Neutrophil (primary cell): Measurements from ENCODE around the gene ZMYND10.

Experiments used
- H3K27ac ChIP-seq: fragments of 200-600 bp; sonication (generic); 2 replicates; pipeline ENCODE4 v1.5.1; 2016; ENCODE audit warnings: mild to moderate bottlenecking, moderate library complexity
- H3K27me3 ChIP-seq: fragments of 200-600 bp; sonication (generic); 2 replicates; pipeline ENCODE4 v1.6.0; 2016; ENCODE audit warnings: mild to moderate bottlenecking
- H3K36me3 ChIP-seq: fragments of 200-600 bp; sonication (generic); 2 replicates; pipeline ENCODE4 v1.5.1; 2017
- H3K4me1 ChIP-seq, 2 experiments: fragments of 200-600 bp in 1 of 2; sonication (generic) in 1 of 2; 1 replicate in 1 of 2; 2 replicates in 1 of 2; pipeline versions ENCODE4 v1.5.1 to v1.6.1; 2013 to 2016; ENCODE audit warnings: low read depth in 1 of 2, low read length in 1 of 2, mild to moderate bottlenecking in 1 of 2, moderate library complexity in 1 of 2; ENCODE audit not compliant: control insufficient read depth in 1 of 2, insufficient read depth in 1 of 2
- H3K4me3 ChIP-seq, 2 experiments: fragments of 200-600 bp in 1 of 2; sonication (generic) in 1 of 2; 1 replicate in 1 of 2; 2 replicates in 1 of 2; pipeline ENCODE4 v1.5.1; 2013 to 2016; ENCODE audit warnings: low read depth in 1 of 2, low read length in 1 of 2, mild to moderate bottlenecking in 1 of 2, moderate library complexity in 1 of 2
- H3K9me3 ChIP-seq: fragments of 200-600 bp; sonication (generic); 2 replicates; pipeline ENCODE4 v1.5.1; 2016
- CTCF ChIP-seq: fragments of 200-600 bp; sonication (generic); IDR thresholded peaks from 2 replicates; pipeline ENCODE4 v1.5.1; 2016; ENCODE audit warnings: antibody characterized with exemption

ZMYND10 gene

DNA sequence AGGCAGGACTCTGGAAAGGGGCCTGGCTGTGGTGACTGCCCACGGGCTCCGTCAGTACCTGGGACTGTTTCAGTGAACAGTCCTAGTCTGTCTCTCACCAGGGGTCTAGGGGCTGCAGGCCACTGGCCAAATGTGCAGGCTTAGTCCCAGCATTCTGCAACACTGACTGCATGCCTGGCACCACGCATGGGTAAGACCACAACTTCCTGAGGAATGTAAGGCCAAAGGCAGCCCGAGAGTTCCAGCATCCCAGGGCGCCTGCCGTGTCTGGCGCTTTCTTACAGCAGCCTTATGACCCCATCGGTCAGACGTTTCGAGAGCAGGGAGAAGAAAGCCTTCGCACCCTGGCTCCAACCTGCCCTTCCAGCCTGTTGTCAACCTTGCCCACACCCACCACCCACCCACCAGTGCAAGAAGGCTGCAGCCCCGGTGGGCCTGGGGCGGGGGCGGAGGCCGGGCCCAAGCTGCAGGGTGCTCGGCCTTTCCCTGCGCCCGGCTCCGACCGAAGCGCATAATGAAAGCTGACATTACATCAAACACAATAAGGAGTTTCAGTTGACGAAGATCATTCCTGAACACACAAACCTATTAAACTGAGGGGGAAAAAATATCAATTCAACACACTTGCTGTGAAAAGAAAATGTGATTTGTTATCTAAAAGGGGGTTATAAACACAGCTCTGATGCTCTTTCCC is 43.3 kb upstream of the ZMYND10 start:
- H3K27me3 ChIP-seq = peaks cover 14% of the 10 kb centered on the region
- TF ChIP-seq CTCF = no peak

GRCh38 chr3:50388016-50388719 is 42.6 kb upstream of the ZMYND10 start:
- H3K27me3 ChIP-seq = peaks cover 14% of the 10 kb centered on the region
- H3K4me1 ChIP-seq = no peaks in the 10 kb centered on the region
- no peak for TF ChIP-seq CTCF
- no peaks in the 10 kb centered on the region for H3K9me3 ChIP-seq
- no peak overlapping the region for H3K4me3 ChIP-seq
- no peak overlapping the region for H3K27ac ChIP-seq
- H3K36me3 ChIP-seq = no peaks in the 10 kb centered on the region

More for the DNA sequence above, 43.3 kb upstream of the ZMYND10 start:
- Histone ChIP-seq H3K4me3 (no peak overlapping the region), H3K9me3 (no peaks in the 10 kb centered on the region), H3K27ac (no peak overlapping the region), H3K4me1 (no peaks in the 10 kb centered on the region), H3K36me3 (no peaks in the 10 kb centered on the region)

DNA sequence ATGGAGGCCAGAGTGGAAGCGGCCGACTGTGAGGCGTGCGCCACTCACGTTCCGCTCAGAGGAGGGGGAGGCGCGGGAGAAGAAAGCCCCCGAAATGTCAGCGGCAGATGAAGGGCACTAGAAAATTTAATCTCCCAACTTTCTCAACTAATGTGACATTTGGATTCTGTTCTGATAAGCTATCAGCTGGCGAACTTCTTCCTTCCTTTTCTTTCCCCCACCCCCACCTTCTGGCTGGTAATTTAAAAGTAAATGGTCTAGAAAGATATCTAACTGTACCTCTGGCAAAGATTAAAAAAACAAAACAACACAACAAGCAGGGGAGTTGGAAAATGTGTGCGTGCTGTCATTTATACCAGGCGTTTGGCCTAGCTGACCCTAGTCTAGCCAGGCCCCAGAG is 40.2 kb upstream of the ZMYND10 start:
- Histone ChIP-seq H3K4me3 (no peak overlapping the region), H3K36me3 (no peaks in the 10 kb centered on the region)
- no peak for TF ChIP-seq CTCF

DNA sequence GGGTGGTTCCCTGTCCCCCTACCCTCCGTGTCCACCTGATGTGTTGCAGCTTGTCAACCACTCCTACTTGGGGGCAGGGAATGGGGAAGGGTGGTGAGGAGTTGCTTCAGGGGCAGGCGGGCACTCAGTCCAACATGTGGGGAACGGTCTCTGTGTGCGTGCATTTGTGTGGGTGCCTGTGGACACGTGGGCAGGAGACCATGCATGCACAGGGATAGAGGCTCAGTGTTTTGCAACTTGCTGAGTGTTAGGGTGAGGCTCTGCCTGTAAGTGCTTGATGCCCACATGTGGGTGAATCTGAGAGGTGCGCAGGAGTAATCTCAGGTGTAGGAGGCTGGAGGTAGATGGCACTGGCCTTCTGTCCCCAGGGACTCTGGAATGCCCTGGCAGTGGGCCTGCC is 38.2 kb upstream of the ZMYND10 start:
- Histone ChIP-seq H3K27ac (no peak overlapping the region), H3K4me3 (no peak overlapping the region), H3K27me3 (peaks cover 14% of the 10 kb centered on the region), H3K9me3 (no peaks in the 10 kb centered on the region), H3K4me1 (no peaks in the 10 kb centered on the region), H3K36me3 (no peaks in the 10 kb centered on the region)
- TF ChIP-seq CTCF = no peak

More for the DNA sequence above, 40.2 kb upstream of the ZMYND10 start:
- no peaks in the 10 kb centered on the region for H3K9me3 ChIP-seq
- H3K27ac ChIP-seq = no peak overlapping the region
- peaks cover 14% of the 10 kb centered on the region for H3K27me3 ChIP-seq
- no peaks in the 10 kb centered on the region for H3K4me1 ChIP-seq

- H3K27ac ChIP-seq = no peak overlapping the region
- H3K4me1 ChIP-seq = no peaks in the 10 kb centered on the region
- TF ChIP-seq CTCF = no peak
- no peaks in the 10 kb centered on the region for H3K36me3 ChIP-seq
- peaks cover 14% of the 10 kb centered on the region for H3K27me3 ChIP-seq
- no peak overlapping the region for H3K4me3 ChIP-seq
- no peaks in the 10 kb centered on the region for H3K9me3 ChIP-seq
These were observed 37.2 kb upstream of the ZMYND10 start for GRCh38 chr3:50382722-50383121.
